Activated CD4-positive, alpha-beta T cell treated with anti-CD3 and anti-CD28 coated beads, Interleukin-2, amount 50 U/mL, for 16 hours (primary cell): ENCODE data around the gene NRAS.

Experiments used
- DNase-seq: peaks from one replicate; pipeline ENCODE4 v3.0.0-alpha.2; 2020

The NRAS gene

DNA sequence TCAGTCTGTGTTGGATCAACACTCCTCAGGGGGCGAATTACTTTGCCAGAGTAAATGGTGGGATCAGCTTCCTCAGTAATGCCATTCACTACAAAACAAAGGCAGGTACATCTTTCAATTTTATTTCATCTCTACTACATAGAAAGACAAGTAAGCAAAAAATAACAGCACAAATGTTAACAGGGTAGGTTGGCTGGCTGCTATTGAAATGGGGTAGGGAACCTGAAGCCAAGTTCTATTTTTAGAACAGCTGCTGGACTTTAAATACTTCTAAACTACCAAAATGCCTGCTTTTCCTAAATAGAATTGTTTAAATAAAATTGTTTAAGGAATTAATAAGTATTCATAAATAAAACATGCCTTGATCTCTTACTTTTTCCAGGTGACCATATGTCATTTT is 7.3 kb upstream of the NRAS start:
- DNase-seq, result no peak

DNA sequence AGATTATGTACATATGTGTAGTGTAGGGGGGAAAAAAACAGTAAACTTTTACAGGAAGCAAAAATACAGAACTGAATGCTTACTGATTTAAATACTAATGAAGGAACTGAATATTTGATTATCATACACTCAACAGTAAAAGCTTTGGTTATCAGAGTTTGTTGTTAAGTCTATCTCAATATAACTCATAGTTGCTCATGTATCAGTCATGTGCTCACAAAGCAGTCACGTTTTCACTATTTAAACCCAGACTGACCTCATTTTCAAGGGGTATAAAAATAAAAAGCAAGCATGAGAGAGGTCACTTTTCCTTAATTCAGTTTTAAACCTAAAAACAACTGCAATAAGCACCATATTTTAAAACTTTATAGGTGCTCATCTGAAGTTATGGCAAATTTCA is 6.9 kb upstream of the NRAS start:
- no peak for DNase-seq

- DNase-seq, result no peak
Measured at GRCh38 chr1:114720492-114720891, 3.9 kb upstream of the NRAS start.

- DNase-seq, result no peak
Measured at GRCh38 chr1:114719424-114719787, 2.8 kb upstream of the NRAS start.

DNA sequence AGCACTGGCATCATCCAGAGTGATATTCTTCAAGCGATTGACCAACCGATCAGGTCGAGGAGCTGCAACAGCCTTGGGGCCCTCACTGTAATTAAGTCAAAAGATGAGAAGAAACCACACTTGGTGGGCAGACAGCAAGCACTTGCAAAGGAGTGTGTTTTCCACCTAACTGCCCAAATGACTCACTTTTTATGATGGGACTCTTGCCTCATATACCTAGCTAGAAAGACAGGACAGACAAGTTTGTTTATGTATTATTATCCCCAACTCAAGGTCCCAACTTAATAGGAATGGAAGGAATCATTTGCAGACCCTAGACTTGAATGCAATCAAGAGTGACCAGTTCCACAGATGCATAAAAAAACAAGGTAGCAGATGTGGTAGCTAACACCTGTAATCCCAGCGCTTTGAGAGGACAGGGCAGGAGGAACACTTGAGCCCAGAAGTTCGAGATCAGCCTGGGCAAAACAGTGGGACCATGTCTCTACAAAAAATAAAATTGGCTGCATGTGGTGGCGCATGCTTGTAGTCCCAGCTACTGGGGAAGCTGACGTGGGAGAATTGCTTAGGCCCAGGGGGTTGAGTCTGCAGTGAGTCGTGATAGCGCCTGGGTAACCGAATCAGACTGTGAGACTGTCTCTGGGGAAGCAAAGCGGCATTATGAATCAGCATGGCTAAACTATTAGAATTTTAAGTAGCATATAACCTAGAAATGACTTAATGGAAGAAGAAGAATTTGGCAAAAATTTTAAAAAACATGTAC is 2.3 kb upstream of the NRAS start:
- DNase-seq, result peak; percentile 20

GRCh38 chr1:114715952-114716303 is 643 bp downstream of the NRAS start:
- no peak for DNase-seq

DNA sequence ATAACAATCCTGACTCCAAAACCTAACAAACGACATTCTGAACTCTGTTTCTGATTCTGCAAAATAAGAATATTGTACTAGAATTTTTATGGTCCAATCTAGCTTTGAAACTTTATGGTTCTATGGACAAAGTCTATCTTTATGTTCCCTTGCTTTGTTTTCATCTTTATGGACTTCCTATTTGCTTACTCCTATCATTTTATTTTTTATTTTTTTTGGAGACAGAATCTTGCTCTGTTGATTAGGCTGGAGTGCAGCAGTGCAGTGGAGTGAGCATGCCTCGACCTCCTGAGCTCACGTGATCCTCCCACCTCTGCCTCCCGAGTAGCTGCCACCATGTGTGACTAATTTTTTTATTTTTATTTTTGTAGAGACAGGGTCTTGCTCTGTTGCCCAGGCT is 3.6 kb downstream of the NRAS start:
- DNase-seq, result no peak

DNA sequence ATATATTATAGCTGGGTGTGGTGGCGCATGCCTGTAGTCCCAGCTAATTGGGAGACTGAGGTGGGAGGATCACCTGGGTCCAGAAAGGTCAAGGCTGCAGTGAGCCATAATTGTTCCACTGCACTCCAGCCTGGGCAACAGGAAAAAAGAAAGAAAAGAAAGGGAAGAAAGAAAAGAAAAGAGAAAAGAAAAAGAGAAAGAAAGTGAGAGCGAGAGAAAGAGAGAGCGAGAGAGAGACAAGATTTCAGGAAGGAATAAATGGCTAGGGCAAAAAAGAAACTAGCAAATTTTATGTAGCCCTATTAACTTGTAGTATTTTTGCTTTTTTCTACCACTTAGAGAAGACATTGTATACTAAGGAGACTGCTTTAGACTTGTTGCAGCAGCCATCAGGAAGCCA is 6.2 kb downstream of the NRAS start:
- no peak for DNase-seq

DNA sequence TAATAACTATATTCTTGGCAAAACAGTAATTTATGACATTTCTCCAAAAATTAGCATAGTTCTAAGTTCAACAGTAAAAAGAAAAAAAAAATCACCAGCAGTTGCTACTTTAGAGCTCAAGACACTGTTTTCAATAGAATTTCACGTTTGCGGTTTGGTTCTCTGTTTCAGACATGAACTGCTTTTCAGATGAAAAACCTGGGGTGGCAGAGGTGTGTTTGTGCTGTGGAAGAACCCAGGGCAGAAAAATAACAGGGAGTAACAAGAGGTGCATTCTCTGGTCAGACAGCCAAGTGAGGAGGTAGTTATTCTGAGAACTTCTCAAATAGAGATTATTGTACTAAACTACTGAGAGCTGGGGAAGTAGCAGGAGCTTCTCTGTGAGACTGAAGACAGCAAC is 9.0 kb downstream of the NRAS start:
- no peak for DNase-seq

GRCh38 chr1:114703242-114703641 is 13.3 kb downstream of the NRAS start:
- no peak for DNase-seq

DNA sequence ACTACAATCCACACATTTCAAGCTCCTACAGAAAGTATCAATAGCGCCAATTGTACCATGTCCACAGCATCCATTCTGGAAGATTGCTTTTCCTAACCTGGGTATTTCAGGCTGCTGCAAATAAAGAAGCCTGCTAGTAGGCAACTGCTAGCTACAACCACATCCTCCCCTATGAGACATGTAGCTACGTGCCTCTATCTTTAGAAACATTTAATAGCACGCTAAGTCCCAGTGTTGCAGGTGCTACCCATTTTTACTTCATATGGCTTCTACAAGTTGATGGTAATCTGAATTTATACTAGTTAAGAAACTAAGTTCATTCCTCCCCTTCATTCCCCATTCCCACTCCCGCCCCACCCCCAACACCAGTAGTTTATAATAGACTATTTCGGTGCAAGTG is 13.8 kb downstream of the NRAS start:
- no peak for DNase-seq

- DNase-seq, result no peak
Measured at GRCh38 chr1:114701931-114702330, 14.6 kb downstream of the NRAS start.

GRCh38 chr1:114700036-114700600 is 16.5 kb downstream of the NRAS start:
- no peak for DNase-seq

DNA sequence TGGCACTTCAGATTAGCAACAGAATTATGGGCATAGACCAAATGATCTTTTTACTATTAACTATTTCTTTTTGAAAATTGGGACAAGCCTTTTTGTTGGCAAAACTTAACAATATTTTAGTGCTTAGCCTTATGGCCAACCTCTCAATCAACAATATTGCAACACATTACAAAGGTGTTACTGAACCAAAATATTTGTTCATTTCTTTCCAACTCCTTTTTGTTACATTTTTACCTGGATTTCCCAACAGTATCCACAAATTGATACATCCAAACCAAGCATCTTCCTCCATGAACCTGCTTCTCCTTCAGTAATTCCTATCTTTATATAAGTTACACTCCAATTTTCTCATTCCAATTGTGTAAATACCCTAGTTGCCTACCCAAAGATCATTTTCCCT is 19.8 kb downstream of the NRAS start:
- no peak for DNase-seq

GRCh38 chr1:114695430-114696058 is 21.0 kb downstream of the NRAS start, which contains the start of gene AMPD1:
TSS of gene AMPD1 (minus strand) at chr1:114695546. CDS start at chr1:114695471, 75 bp downstream.
- no peak for DNase-seq

DNA sequence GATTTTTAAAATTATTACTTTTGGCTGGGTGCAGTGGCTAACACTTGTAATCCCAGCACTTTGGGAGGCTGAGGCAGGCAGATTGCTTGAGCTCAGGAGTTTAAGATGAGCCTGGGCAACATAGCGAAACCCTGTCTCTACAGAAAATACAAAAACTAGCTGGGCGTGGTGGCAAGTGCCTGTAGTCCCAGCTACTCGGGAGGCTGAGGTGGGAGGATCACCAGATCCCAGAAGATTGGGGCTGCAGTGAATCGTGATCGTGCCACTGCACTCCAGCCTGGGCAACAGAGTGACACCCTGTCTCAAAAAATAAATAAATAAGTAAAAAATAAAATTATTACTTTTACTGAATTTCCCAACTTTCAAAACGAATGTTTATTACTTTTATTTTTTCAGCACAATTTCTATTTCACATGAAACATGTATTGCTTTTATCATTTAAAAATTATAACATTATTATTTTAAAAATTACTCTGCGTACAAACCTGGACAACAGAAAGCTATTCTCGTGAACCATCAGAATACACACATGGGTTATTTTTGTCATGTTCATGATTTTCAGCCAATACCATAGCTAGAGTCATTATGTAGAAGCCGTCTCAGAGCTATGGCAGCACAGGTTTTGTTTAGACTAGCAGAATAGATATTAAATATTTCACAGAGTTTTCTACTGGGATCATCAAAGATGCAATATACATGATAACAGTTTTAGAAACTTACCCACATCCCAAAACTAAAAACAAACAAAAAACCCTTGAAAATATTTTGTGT is 21.8 kb downstream of the NRAS start:
- no peak for DNase-seq

DNA sequence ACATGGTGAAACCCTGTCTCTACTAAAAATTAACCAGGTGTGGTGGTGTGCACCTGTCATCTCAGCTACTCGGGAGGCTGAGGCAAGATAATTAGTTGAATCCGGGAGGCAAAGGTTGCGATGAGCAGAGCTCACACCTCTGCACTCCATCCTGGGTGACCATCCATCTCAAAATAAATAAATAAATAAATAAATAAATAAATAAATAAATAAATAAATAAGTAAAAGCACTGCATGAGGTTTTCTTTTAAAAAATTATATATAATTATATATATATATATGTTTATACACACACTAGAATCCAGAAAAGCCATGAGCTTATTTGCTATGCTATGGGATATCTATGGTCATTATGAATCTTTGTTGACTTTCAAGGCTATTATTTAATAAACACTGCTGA is 23.6 kb downstream of the NRAS start:
- DNase-seq, result no peak

GRCh38 chr1:114691061-114691460 is 25.5 kb downstream of the NRAS start:
- DNase-seq, result no peak

DNA sequence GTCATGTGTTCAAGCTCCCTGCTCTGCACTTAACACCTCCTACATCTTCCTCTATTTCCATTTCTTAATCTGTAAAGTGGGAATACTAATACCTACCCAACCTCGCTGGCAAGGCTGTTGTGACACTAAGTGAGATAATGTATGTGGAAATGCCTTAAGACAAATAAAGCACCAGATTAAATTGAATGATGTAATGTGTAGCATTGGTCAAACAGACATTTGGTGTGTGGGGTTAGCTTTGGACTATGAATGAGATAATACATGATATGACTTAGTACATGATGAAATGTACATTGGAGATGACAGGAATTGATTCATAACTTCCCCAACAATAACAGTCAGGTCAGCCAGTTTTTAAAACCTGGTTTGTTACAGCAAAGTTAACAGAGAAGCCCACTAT is 26.4 kb downstream of the NRAS start:
- DNase-seq, result no peak

DNA sequence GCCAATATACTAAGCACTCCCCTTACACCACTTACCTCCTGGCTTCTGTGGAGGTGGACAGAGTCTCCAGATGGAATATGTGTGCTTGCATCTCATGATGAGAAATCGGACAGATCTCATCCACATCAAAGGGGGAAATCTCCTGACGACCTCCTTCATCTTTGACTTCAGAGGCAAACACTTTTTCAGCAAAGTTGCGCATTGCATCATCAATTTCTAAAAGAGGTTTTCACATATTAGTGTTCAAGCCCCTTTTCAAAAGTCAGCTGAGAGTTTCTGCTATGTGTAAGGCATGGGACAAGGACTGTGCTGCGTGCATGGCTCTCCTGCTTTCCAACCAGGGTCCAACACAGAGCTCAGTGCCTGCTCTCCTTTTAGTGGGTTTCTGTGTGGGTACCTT is 28.0 kb downstream of the NRAS start:
- no peak for DNase-seq

DNA sequence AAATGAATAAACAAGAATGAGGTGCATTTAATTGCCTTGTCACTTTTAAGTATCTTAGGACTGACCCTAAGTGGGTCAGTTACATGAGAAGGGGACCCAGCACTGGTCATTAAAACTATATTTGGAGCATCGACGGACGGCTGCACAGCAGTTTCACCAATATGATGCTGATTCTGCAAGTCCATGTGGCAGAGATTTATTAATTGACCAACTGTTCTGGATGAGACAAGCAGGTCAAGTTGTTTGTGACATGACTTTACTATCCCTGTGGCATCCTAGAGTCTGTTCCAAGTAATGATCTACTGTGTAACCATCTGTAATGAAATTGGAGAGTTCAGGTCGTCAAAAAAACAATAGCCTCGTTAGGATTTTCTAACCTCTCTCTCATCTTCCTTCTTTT is 30.7 kb downstream of the NRAS start:
- no peak for DNase-seq

GRCh38 chr1:114677691-114678090 is 38.9 kb downstream of the NRAS start:
- no peak for DNase-seq

- no peak for DNase-seq
Measured at GRCh38 chr1:114676115-114676514, 40.5 kb downstream of the NRAS start.

GRCh38 chr1:114671939-114672275 is 44.7 kb downstream of the NRAS start:
- DNase-seq, result no peak
